Tibial artery (tissue), 4 donors: ENCODE data around the gene NRXN3.

Experiments
- DNase-seq, 2 donors: peaks; one replicate each; pipeline ENCODE4 v3.0.0-alpha.2; 2019
- H3K27ac ChIP-seq, 2 donors: fragments of 200-600 bp; sonication (generic) in 1 of 2; 1 replicate in 1 of 2; 2 replicates in 1 of 2; pipeline ENCODE4 v1.5.1; 2018 to 2019; ENCODE audit warnings: mild to moderate bottlenecking in 1 of 2
- H3K27me3 ChIP-seq, 2 donors: fragments of 200-600 bp; sonication (generic) in 1 of 2; one replicate each; pipeline versions ENCODE4 v1.5.1 to v1.6.0; 2016 to 2019
- H3K36me3 ChIP-seq, 3 donors: fragments of 200-600 bp; sonication (generic) in 2 of 3; one replicate each; pipeline ENCODE4 v1.5.1; 2016 to 2019; ENCODE audit warnings: mild to moderate bottlenecking in 2 of 3
- H3K4me1 ChIP-seq, 4 donors: fragments of 200-600 bp; sonication (generic) in 2 of 4; 1 replicate in 3 of 4; 2 replicates in 1 of 4; pipeline ENCODE4 v1.5.1; 2016 to 2019
- H3K4me3 ChIP-seq, 2 donors: fragments of 200-600 bp; sonication (generic) in 1 of 2; 1 replicate in 1 of 2; 2 replicates in 1 of 2; pipeline ENCODE4 v1.5.1; 2018 to 2019; ENCODE audit warnings: mild to moderate bottlenecking in 2 of 2
- H3K9me3 ChIP-seq, 3 donors: fragments of 200-600 bp; sonication (generic) in 1 of 3; one replicate each; pipeline ENCODE4 v1.5.1; 2016 to 2019
- intact Hi-C: fragments of 100-400 bp; cut with DNase I; formaldehyde crosslinking; loops from one replicate; pipeline ENCODE4 v1.15.0; 2023; ENCODE audit warnings: low total_unique reads
- TF ChIP-seq, protein P1 (sequence below), 2 experiments: fragments of 200-600 bp in 1 of 2; fragments of 450-650 bp in 1 of 2; IDR thresholded peaks; one replicate each; pipeline ENCODE4 v1.5.1; 2017 to 2019; ENCODE audit warnings: antibody characterized with exemption in 2 of 2, mild to moderate bottlenecking in 1 of 2, moderate library complexity in 1 of 2

The NRXN3 gene

GRCh38 chr14:78319887-78320635 is 149.9 kb downstream of the NRXN3 start:
- TF ChIP-seq, protein P1, sequence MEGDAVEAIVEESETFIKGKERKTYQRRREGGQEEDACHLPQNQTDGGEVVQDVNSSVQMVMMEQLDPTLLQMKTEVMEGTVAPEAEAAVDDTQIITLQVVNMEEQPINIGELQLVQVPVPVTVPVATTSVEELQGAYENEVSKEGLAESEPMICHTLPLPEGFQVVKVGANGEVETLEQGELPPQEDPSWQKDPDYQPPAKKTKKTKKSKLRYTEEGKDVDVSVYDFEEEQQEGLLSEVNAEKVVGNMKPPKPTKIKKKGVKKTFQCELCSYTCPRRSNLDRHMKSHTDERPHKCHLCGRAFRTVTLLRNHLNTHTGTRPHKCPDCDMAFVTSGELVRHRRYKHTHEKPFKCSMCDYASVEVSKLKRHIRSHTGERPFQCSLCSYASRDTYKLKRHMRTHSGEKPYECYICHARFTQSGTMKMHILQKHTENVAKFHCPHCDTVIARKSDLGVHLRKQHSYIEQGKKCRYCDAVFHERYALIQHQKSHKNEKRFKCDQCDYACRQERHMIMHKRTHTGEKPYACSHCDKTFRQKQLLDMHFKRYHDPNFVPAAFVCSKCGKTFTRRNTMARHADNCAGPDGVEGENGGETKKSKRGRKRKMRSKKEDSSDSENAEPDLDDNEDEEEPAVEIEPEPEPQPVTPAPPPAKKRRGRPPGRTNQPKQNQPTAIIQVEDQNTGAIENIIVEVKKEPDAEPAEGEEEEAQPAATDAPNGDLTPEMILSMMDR (IDR thresholded peaks at IDR 0.05) = no peak
- DNase-seq = no peak
- peaks cover 0 to 10% of the 10 kb centered on the region in 2 donors for H3K27me3 ChIP-seq

GRCh38 chr14:78324353-78324752 is 154.2 kb downstream of the NRXN3 start:
- H3K4me3 ChIP-seq = no peak overlapping the region
- intact Hi-C loops = no loop called here
- peaks cover 0 to 7% of the 10 kb centered on the region in 2 donors for H3K27me3 ChIP-seq
- H3K27ac ChIP-seq = no peak overlapping the region
- no peaks in the 10 kb centered on the region for H3K9me3 ChIP-seq
- H3K36me3 ChIP-seq = no peaks in the 10 kb centered on the region
- TF ChIP-seq, protein P1 (IDR thresholded peaks at IDR 0.05) = no peak
- DNase-seq = no peak
- H3K4me1 ChIP-seq = no peaks in the 10 kb centered on the region

More at GRCh38 chr14:78319887-78320635, 149.9 kb downstream of the NRXN3 start:
- Histone ChIP-seq H3K9me3 (no peaks in the 10 kb centered on the region), H3K27ac (no peak overlapping the region), H3K4me3 (no peak overlapping the region), H3K4me1 (no peaks in the 10 kb centered on the region), H3K36me3 (no peaks in the 10 kb centered on the region)
- intact Hi-C loops = no loop called here

- TF ChIP-seq, protein P1 (IDR thresholded peaks at IDR 0.05) = no peak
- intact Hi-C loops = no loop called here
- Histone ChIP-seq H3K4me3 (no peak overlapping the region), H3K27ac (no peak overlapping the region), H3K36me3 (no peaks in the 10 kb centered on the region), H3K4me1 (no peaks in the 10 kb centered on the region), H3K27me3 (no peaks in the 10 kb centered on the region), H3K9me3 (no peaks in the 10 kb centered on the region)
- no peak for DNase-seq
Measured at GRCh38 chr14:78325911-78326310, 155.7 kb downstream of the NRXN3 start.

- TF ChIP-seq, protein P1 (IDR thresholded peaks at IDR 0.05) = no peak
- H3K36me3 ChIP-seq = no peaks in the 10 kb centered on the region
- H3K9me3 ChIP-seq = no peaks in the 10 kb centered on the region
- no peak overlapping the region for H3K4me3 ChIP-seq
- H3K27me3 ChIP-seq = no peaks in the 10 kb centered on the region
- no peak overlapping the region for H3K27ac ChIP-seq
- no peak for DNase-seq
- intact Hi-C loops = no loop called here
- H3K4me1 ChIP-seq = no peaks in the 10 kb centered on the region
Measured at GRCh38 chr14:78327426-78328221, 157.5 kb downstream of the NRXN3 start.

- no peak for DNase-seq
- Histone ChIP-seq H3K27ac (no peak overlapping the region), H3K27me3 (no peaks in the 10 kb centered on the region), H3K4me1 (no peaks in the 10 kb centered on the region), H3K36me3 (no peaks in the 10 kb centered on the region), H3K9me3 (no peaks in the 10 kb centered on the region), H3K4me3 (no peak overlapping the region)
- intact Hi-C loops = no loop called here
- TF ChIP-seq, protein P1 (IDR thresholded peaks at IDR 0.05) = no peak
Measured at GRCh38 chr14:78329371-78329770, 159.2 kb downstream of the NRXN3 start.
